NK-92 treated with Interleukin-12 subunit alpha and Interleukin-12 subunit beta, amount 100 ng/mL, for 24 hours (cell line): ENCODE measurements around the gene RFLNA.

Experiments used
- DNase-seq: peaks from one replicate; lab custom pipeline; 2025; lab: John Stamatoyannopoulos, UW

The RFLNA gene

GRCh38 chr12:124336742-124337520 lies 42.0 kb downstream of the RFLNA start:
- no peak for DNase-seq

GRCh38 chr12:124337622-124338021 lies 42.7 kb downstream of the RFLNA start:
- DNase-seq, result no peak

- no peak for DNase-seq
Measured at GRCh38 chr12:124338448-124338847, 43.6 kb downstream of the RFLNA start.

- DNase-seq, result no peak
Measured at GRCh38 chr12:124338876-124339603, 44.1 kb downstream of the RFLNA start.

- no peak for DNase-seq
Measured at GRCh38 chr12:124340080-124340900, 45.4 kb downstream of the RFLNA start.

- no peak for DNase-seq
Measured at GRCh38 chr12:124341645-124342069, 46.8 kb downstream of the RFLNA start.

- no peak for DNase-seq
Measured at GRCh38 chr12:124344022-124344421, 49.1 kb downstream of the RFLNA start.

GRCh38 chr12:124344526-124344925 lies 49.6 kb downstream of the RFLNA start:
- no peak for DNase-seq

GRCh38 chr12:124345795-124346194 lies 50.9 kb downstream of the RFLNA start:
- no peak for DNase-seq

- no peak for DNase-seq
Measured at GRCh38 chr12:124346425-124347168, 51.7 kb downstream of the RFLNA start.

- DNase-seq, result no peak
Measured at GRCh38 chr12:124347335-124347734, 52.4 kb downstream of the RFLNA start.

GRCh38 chr12:124347805-124348658 lies 53.1 kb downstream of the RFLNA start:
- no peak for DNase-seq

GRCh38 chr12:124348659-124349380 lies 53.9 kb downstream of the RFLNA start:
- no peak for DNase-seq

- no peak for DNase-seq
Measured at GRCh38 chr12:124350491-124350890, 55.6 kb downstream of the RFLNA start.

GRCh38 chr12:124351422-124351821 lies 56.5 kb downstream of the RFLNA start:
- DNase-seq, result no peak

- no peak for DNase-seq
Measured at GRCh38 chr12:124352257-124352656, 57.4 kb downstream of the RFLNA start.

- DNase-seq, result no peak
Measured at GRCh38 chr12:124352839-124353238, 57.9 kb downstream of the RFLNA start.

GRCh38 chr12:124354400-124354799 lies 59.5 kb downstream of the RFLNA start:
- no peak for DNase-seq

- no peak for DNase-seq
Measured at GRCh38 chr12:124356221-124356620, 61.3 kb downstream of the RFLNA start.

- DNase-seq, result no peak
Measured at GRCh38 chr12:124357616-124358015, 62.7 kb downstream of the RFLNA start.
